GM12801 (cell line): ENCODE results near the gene MAVS.

Experiments
- CTCF ChIP-seq: IDR thresholded peaks from one replicate; pipeline ENCODE4 v1.5.1; 2011; ENCODE audit warnings: control low read depth; ENCODE audit not compliant: insufficient read length; ENCODE audit errors: extremely low read depth

MAVS gene

GRCh38 chr20:3846740-3847428 is at the start of gene MAVS:
TSS of gene MAVS (plus strand) at chr20:3846834. CDS start at chr20:3854625, 7,791 bp downstream.
- no peak for TF ChIP-seq CTCF

GRCh38 chr20:3797226-3797545 is 49.4 kb upstream of the MAVS start:
- TF ChIP-seq CTCF, result no peak

GRCh38 chr20:3797592-3798372 is 48.9 kb upstream of the MAVS start:
- TF ChIP-seq CTCF, result no peak

- no peak for TF ChIP-seq CTCF
Measured at GRCh38 chr20:3798373-3798768, 48.3 kb upstream of the MAVS start.

GRCh38 chr20:3798908-3799248 is 47.8 kb upstream of the MAVS start:
- TF ChIP-seq CTCF, result no peak

GRCh38 chr20:3800256-3800877 is 46.3 kb upstream of the MAVS start:
- no peak for TF ChIP-seq CTCF

- no peak for TF ChIP-seq CTCF
Measured at GRCh38 chr20:3800878-3801260, 45.8 kb upstream of the MAVS start.
